ENCODE measurements around the gene DCAF17.
"Not testable (repeated sequence)": the region's sequence is repeated elsewhere in the genome, so short reads cannot be mapped to it uniquely, and the experiment has no call there.

DCAF17 gene

GRCh38 chr2:171419333-171419732 is 14.7 kb upstream of the DCAF17 start:
- TF ChIP-seq, protein P1, sequence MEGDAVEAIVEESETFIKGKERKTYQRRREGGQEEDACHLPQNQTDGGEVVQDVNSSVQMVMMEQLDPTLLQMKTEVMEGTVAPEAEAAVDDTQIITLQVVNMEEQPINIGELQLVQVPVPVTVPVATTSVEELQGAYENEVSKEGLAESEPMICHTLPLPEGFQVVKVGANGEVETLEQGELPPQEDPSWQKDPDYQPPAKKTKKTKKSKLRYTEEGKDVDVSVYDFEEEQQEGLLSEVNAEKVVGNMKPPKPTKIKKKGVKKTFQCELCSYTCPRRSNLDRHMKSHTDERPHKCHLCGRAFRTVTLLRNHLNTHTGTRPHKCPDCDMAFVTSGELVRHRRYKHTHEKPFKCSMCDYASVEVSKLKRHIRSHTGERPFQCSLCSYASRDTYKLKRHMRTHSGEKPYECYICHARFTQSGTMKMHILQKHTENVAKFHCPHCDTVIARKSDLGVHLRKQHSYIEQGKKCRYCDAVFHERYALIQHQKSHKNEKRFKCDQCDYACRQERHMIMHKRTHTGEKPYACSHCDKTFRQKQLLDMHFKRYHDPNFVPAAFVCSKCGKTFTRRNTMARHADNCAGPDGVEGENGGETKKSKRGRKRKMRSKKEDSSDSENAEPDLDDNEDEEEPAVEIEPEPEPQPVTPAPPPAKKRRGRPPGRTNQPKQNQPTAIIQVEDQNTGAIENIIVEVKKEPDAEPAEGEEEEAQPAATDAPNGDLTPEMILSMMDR (IDR thresholded peaks at IDR 0.05), result no peak
- Histone ChIP-seq H3K4me3 (no peak overlapping the region), H3K27ac (no peak overlapping the region)
- DNase-seq (ENCODE audit: low spot score), result no peak

DNA sequence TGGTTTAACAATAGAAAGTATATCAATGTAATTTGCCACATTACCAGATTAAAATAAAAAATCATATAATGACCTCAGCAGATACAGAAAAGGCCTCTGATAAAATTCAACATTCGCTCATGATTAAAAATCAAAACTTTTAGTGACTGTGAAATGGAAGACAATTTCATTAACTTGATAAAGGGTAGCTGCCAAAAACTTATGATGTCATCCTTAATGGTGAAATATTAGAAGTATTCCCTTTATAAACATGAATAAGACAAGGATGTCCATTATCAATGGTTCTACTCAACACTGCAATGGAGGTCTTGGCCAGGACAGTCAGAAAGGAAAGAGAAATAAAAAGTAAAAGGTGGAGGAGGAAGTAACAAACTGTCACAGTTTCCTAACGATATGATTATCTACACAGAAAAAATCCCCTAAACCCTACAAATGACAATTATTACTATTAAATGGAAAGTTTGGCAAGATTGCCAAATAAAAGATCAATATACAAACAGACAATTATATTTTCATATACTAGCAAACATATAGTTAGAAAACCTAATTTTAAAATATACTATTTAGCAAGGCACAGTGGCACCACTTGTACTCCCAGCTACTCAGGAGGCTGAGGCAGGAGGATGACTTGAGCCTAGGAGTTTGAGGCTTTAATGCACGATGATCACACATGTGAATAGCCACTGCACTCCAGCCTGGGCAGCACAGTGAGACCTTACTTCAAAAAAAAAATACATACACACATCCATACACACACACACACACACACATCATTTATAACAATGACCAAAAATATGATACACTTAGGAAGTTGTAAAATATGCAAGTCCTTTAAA is 13.1 kb upstream of the DCAF17 start:
- DNase-seq (ENCODE audit: low spot score), result no peak

DNA sequence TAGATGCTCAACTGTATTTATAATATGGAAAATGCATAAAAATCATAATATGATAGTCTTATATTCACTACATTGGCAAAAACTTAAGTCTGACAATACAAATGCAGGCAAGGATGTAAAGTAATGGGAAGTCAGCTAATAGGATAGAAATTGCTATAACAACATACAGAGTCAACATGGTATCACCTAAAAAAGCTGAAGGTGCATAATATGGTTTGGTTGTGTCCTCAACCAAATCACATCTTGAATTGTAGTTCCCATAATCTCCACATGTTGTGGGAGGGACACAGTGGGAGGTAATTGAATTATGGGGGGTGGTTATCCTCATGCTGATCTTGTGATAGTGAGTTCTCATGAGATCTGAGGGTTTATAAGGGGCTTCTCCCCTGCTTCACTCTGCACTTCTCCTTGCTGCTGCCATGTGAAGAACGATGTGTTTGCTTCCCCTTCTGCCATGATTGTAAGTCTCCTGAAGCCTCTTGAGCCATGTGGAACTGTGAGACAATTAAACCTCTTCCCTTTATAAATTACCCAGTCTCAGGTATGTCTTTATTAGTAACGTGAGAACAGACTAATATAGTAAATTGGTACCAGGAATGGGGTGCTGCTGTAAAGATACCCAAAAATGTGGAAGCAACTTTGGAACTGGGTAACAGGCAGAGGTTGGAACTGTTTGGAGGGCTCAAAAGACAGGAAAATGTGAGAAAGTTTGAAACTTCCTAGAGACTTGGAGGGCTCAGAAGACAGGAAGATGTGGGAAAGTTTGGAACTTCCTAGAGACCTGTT is 11.1 kb upstream of the DCAF17 start:
- H3K4me3 ChIP-seq; H3K27ac ChIP-seq; DNase-seq (ENCODE audit: low spot score): not testable (repeated sequence)

More for the DNA sequence above, 13.1 kb upstream of the DCAF17 start:
- no peak overlapping the region for H3K4me3 ChIP-seq
- TF ChIP-seq, protein P1 (IDR thresholded peaks at IDR 0.05), result no peak
- H3K27ac ChIP-seq, result no peak overlapping the region

DNA sequence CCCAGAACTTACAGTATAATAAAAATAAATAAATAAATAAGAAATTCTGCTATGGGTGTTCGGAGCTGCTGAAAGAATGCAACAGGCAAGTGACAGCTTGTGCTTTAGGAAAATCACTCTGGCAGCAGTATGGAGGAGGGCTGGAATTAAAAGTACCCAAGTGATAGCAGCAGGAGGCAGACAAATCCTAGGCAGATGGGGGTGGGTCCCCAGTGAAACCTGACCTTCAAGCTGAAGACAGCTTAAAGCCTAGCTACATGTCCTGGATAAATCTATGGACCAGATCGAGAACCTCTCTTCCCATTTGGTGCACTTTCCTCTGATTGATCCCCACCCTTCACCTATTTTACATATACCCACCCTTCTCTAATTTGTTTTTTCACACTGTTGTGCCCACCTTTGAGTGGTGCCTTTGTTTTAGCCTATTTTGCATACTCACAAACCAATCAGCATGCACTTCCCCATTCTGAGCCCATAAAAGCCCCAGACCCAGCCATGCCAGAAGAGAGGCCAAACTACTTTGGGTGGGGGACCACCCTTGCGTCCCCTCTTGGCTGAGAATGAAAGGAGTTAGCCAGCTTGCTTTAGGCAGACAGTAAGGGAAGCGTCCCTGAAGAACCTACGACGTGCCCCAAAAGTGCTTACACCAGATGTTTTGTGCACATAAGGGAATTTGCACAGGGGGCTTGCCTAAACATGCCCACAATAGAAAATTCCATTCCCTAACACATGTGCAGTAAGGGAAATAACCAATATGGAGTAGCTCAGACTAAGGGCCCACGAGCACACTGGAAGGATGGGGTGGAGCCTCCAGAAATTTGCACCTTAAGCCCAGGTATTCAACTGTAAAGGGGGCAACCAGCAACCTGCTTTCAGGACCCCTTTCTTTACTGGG is 3.3 kb upstream of the DCAF17 start:
- TF ChIP-seq, protein P1 (IDR thresholded peaks at IDR 0.05), result no peak
- no peak for DNase-seq (ENCODE audit: low spot score)
- Histone ChIP-seq H3K4me3 (no peak overlapping the region), H3K27ac (no peak overlapping the region)

- no peak for DNase-seq (ENCODE audit: low spot score)
- TF ChIP-seq, protein P1 (IDR thresholded peaks at IDR 0.05), result no peak
- Histone ChIP-seq H3K4me3 (no peak overlapping the region), H3K27ac (no peak overlapping the region)
Observed at GRCh38 chr2:171431677-171432167, 2.3 kb upstream of the DCAF17 start.

DNA sequence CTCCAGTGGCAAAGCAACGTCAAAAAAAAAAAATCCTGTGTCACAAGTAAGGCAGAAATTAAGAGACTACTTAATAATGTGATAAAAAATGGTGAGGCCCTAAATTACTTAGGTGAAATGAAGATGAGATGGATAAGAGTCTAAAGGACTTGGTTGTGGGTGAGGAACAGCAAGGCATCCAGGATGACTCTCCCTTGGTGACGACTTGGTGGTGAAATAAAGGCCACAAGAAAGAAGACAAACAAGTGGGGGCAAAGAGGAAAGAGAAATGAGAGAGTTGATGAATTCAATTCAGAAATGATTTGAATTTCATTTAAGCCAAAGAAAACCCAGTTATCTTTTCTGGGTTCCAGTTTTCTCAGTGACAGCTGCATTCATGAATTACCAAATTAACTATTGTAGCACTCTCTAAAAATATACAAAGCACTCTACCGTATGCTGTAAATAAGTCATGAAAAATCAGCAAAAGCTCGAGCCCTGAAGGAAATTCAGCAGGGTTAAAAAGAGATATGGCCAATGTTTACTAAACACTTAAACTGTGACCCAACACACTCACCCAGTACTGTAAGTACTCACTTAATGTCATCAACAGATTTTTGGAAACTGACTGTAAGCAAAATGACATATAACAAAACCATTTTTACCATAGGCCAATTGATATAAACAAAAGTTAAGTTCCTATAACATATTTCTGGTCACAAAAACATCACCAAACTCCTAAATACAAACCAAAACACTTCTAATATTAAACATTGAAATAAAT is 1.6 kb upstream of the DCAF17 start:
- no peak overlapping the region for H3K4me3 ChIP-seq
- no peak for DNase-seq (ENCODE audit: low spot score)
- H3K27ac ChIP-seq, result no peak overlapping the region
- TF ChIP-seq, protein P1 (IDR thresholded peaks at IDR 0.05), result no peak

Data from coronary artery (tissue), 2 donors.